ENCODE results near the gene SUGP2.

The SUGP2 gene

GRCh38 chr19:18948075-18948975 is 85.0 kb downstream of the SUGP2 start:
- DNase-seq, result no peak

- no peak for DNase-seq
Observed at GRCh38 chr19:18946918-18947317, 86.4 kb downstream of the SUGP2 start.

GRCh38 chr19:18946335-18946734 is 87.0 kb downstream of the SUGP2 start:
- no peak for DNase-seq

GRCh38 chr19:18945297-18945696 is 88.0 kb downstream of the SUGP2 start:
- no peak for DNase-seq

DNA sequence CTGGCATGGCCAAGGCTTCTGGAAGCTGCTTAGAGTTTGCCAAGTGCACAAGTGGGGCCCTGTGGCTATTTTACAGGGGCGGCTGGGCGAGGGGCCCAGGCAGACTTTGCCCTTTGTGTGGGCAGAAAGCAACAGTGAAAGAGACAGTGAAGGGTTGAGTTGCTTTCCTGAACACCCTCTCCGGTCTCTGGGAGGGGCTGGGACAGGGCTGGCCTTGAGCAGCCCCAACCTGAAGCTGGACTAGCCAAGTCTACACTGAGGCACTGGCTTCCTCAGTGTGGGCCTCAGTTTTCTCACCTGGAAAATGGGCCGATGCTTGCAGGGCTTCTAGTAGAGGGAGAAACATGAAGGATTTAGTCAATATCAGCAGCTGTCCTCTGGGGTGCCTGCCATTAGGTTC is 89.9 kb downstream of the SUGP2 start:
- no peak for DNase-seq

- no peak for DNase-seq
Observed at GRCh38 chr19:18942692-18943091, 90.6 kb downstream of the SUGP2 start.

DNA sequence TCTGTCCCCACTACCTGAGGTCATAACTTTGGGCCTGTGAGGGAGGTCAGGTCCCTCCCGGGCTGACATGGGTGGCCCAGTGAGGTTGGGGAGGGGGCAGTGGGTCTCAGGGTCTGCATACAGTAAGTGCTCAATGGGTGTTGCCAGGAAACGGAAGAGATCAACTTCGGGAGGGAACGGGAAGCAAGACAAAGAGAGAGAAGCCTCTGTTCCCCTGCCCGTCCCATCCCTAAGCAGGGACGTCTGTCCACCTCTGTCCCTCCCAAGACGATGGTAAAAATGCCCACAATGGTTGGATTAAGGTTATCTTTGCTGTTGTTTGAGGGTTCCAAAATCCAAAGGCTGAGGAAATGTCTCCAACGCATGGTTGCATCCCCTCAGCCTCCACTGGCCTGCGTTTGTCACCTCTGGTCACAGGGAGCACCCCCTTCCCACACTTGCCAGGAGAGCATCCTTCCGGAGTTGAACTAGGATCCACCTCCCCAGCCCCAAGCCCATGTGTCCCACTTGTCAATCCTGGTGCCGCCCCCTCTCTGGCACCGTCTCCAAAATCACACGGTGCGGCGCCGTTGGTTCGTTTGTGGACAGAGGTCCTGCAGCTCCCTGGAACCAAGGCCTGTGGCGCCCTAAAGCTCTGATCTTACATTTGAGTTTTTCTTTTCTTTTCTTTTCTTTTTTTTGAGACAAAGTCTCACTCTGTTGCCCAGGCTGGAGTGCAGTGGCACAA is 91.5 kb downstream of the SUGP2 start:
- no peak for DNase-seq

Data from stimulated activated CD4-positive, alpha-beta T cell treated with anti-CD3 and anti-CD28 coated beads, Interleukin-12 subunit alpha, Interleukin-12 subunit beta, amount 100 ng/mL, for 4 hours (primary cell).